ENCODE results near the gene TMEM98.

DNA sequence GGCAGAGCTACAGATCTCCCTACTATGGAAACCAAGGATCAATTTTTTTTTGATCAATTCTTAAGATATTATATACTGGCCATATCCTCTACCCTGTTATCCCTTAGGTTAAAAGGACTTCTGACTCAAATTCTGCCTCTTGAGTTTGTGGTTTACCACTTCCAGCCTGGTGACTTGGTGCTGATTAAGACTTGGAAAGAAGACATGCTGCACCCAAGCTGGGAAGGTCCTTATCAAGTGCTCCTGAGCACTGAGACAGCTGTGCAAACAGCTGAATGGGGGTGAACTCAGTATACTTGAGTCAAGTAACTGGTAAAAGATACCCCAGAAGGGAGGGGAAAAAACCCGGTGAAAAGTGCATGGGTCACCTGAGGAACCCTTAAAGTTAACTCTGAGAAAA is 43.2 kb downstream of the TMEM98 start:
- TF ChIP-seq, protein P1, sequence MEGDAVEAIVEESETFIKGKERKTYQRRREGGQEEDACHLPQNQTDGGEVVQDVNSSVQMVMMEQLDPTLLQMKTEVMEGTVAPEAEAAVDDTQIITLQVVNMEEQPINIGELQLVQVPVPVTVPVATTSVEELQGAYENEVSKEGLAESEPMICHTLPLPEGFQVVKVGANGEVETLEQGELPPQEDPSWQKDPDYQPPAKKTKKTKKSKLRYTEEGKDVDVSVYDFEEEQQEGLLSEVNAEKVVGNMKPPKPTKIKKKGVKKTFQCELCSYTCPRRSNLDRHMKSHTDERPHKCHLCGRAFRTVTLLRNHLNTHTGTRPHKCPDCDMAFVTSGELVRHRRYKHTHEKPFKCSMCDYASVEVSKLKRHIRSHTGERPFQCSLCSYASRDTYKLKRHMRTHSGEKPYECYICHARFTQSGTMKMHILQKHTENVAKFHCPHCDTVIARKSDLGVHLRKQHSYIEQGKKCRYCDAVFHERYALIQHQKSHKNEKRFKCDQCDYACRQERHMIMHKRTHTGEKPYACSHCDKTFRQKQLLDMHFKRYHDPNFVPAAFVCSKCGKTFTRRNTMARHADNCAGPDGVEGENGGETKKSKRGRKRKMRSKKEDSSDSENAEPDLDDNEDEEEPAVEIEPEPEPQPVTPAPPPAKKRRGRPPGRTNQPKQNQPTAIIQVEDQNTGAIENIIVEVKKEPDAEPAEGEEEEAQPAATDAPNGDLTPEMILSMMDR (IDR thresholded peaks at IDR 0.05) = no peak
- TF ChIP-seq, protein P2, sequence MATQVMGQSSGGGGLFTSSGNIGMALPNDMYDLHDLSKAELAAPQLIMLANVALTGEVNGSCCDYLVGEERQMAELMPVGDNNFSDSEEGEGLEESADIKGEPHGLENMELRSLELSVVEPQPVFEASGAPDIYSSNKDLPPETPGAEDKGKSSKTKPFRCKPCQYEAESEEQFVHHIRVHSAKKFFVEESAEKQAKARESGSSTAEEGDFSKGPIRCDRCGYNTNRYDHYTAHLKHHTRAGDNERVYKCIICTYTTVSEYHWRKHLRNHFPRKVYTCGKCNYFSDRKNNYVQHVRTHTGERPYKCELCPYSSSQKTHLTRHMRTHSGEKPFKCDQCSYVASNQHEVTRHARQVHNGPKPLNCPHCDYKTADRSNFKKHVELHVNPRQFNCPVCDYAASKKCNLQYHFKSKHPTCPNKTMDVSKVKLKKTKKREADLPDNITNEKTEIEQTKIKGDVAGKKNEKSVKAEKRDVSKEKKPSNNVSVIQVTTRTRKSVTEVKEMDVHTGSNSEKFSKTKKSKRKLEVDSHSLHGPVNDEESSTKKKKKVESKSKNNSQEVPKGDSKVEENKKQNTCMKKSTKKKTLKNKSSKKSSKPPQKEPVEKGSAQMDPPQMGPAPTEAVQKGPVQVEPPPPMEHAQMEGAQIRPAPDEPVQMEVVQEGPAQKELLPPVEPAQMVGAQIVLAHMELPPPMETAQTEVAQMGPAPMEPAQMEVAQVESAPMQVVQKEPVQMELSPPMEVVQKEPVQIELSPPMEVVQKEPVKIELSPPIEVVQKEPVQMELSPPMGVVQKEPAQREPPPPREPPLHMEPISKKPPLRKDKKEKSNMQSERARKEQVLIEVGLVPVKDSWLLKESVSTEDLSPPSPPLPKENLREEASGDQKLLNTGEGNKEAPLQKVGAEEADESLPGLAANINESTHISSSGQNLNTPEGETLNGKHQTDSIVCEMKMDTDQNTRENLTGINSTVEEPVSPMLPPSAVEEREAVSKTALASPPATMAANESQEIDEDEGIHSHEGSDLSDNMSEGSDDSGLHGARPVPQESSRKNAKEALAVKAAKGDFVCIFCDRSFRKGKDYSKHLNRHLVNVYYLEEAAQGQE (IDR thresholded peaks at IDR 0.05) = no peak
- TF ChIP-seq JUN (IDR thresholded peaks at IDR 0.05) (no peak), MAFK (IDR thresholded peaks at IDR 0.05; ENCODE audit: partially characterized antibody) (no peak), MYC (IDR thresholded peaks at IDR 0.05; ENCODE audit: borderline replicate concordance, low read length) (no peak), CBX8 (IDR thresholded peaks at IDR 0.05) (no peak), POLR2A (IDR thresholded peaks at IDR 0.05; ENCODE audit: low read length) (no peak), EHF (CRISPR knock-in tag; IDR thresholded peaks at IDR 0.05) (no peak), BHLHE40 (IDR thresholded peaks at IDR 0.05; ENCODE audit: low read depth, low read length) (no peak)
- TF ChIP-seq, protein P3, sequence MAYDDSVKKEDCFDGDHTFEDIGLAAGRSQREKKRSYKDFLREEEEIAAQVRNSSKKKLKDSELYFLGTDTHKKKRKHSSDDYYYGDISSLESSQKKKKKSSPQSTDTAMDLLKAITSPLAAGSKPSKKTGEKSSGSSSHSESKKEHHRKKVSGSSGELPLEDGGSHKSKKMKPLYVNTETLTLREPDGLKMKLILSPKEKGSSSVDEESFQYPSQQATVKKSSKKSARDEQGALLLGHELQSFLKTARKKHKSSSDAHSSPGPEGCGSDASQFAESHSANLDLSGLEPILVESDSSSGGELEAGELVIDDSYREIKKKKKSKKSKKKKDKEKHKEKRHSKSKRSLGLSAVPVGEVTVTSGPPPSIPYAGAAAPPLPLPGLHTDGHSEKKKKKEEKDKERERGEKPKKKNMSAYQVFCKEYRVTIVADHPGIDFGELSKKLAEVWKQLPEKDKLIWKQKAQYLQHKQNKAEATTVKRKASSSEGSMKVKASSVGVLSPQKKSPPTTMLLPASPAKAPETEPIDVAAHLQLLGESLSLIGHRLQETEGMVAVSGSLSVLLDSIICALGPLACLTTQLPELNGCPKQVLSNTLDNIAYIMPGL (CRISPR knock-in tag; IDR thresholded peaks at IDR 0.05; ENCODE audit: borderline replicate concordance) = no peak

Data from A549 (cell line).